M059J (cell line): Measurements from ENCODE around the gene DDRGK1. TPM values are rescaled to one million over a fixed set of nuclear protein-coding genes. Genes with fewer than 3 reads are reported as not detected.
A peak's percentile ranks its signal among the peaks of the same experiment; 100 is the strongest.

ENCODE experiments used
- DNase-seq: peaks from one replicate; pipeline ENCODE4 v3.0.0-alpha.2; 2012; ENCODE audit warnings: low read depth
- total RNA-seq: library from RNA; depleted of rRNA; stranded (reverse); fragments of >200 nt; shearing (Covaris generic); gene quantifications from 2 replicates; pipeline ENCODE4 v1.2.3, GENCODE V29; 2014; rRNA removed

The DDRGK1 gene
- total RNA-seq, 1 experiment from 2014 or later, result 79.5 TPM

- DNase-seq, result no peak
Measured at GRCh38 chr20:3164763-3165410, 39.6 kb downstream of the DDRGK1 start.

- DNase-seq, result no peak
Measured at GRCh38 chr20:3164043-3164762, 40.3 kb downstream of the DDRGK1 start.

GRCh38 chr20:3163099-3164042 is 41.1 kb downstream of the DDRGK1 start:
- DNase-seq, result no peak

GRCh38 chr20:3162080-3162611 is 42.3 kb downstream of the DDRGK1 start:
- no peak for DNase-seq

GRCh38 chr20:3161316-3162079 is 43.0 kb downstream of the DDRGK1 start:
- no peak for DNase-seq

- no peak for DNase-seq
Measured at GRCh38 chr20:3160418-3160817, 44.1 kb downstream of the DDRGK1 start.

- DNase-seq, result peak; percentile 49
Measured at GRCh38 chr20:3158968-3159431, 45.5 kb downstream of the DDRGK1 start.

GRCh38 chr20:3157817-3158216 is 46.7 kb downstream of the DDRGK1 start:
- no peak for DNase-seq

GRCh38 chr20:3156811-3157619 is 47.5 kb downstream of the DDRGK1 start:
- DNase-seq, result no peak

GRCh38 chr20:3152057-3152644 is 52.3 kb downstream of the DDRGK1 start:
- peak; percentile 41 for DNase-seq

- no peak for DNase-seq
Measured at GRCh38 chr20:3150908-3151307, 53.6 kb downstream of the DDRGK1 start.

GRCh38 chr20:3146732-3147341 is 57.6 kb downstream of the DDRGK1 start:
- DNase-seq, result no peak

GRCh38 chr20:3141757-3142156 is 62.7 kb downstream of the DDRGK1 start:
- no peak for DNase-seq

Other genes with a start within 250 kb of the DDRGK1 start
- not detected in 2 replicates for gene GNRH2, start 161.1 kb downstream of the DDRGK1 start, total RNA-seq
- 82.8 and 98.3 TPM in 2 replicates for gene MRPS26, start 158.6 kb downstream of the DDRGK1 start, total RNA-seq
- gene OXT, start 133.1 kb downstream of the DDRGK1 start, total RNA-seq, result not detected in 2 replicates
- gene AVP, start 120.0 kb downstream of the DDRGK1 start, total RNA-seq, result not detected in 2 replicates
- gene FASTKD5, start 44.8 kb downstream of the DDRGK1 start, total RNA-seq, result 28.9 and 29.1 TPM in 2 replicates
- gene UBOX5, start 44.8 kb downstream of the DDRGK1 start, total RNA-seq, result 5.0 and 7.5 TPM in 2 replicates
- 3.0 and 8.2 TPM in 2 replicates for gene LZTS3, start 31.1 kb downstream of the DDRGK1 start, total RNA-seq
- 56.5 and 80.9 TPM in 2 replicates for gene ITPA, start 4.8 kb upstream of the DDRGK1 start, total RNA-seq
- gene SLC4A11, start 34.5 kb upstream of the DDRGK1 start, total RNA-seq, result 0.54 and 1.2 TPM in 2 replicates
- gene DNAAF9, start 203.0 kb upstream of the DDRGK1 start, total RNA-seq, result 3.0 and 7.6 TPM in 2 replicates